HuH-7.5 (cell line): ENCODE results near the gene EID3.

Experiments
- DNase-seq: peaks from one replicate; pipeline ENCODE4 v3.0.0; 2011; ENCODE audit warnings: low spot score

Gene EID3

DNA sequence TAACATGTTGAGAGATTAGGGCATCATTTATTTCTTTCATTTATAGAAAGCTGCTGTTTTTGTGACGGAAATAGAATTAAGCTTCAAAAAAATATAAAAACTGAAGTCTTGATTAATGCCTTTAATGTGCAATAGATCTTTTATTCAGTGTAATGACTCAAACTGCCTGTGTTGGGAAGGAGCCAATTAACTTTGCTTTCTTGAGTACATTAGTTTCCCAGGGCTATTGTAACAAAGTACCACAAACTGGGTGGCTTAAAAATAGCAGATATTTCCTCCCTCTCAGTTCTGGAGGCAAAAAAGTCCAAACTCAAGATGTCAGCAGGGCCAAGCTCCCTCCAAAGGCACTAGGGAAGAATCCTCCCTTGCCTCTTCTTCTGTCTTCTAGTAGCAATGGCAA is 36.6 kb downstream of the EID3 start:
- DNase-seq = no peak

DNA sequence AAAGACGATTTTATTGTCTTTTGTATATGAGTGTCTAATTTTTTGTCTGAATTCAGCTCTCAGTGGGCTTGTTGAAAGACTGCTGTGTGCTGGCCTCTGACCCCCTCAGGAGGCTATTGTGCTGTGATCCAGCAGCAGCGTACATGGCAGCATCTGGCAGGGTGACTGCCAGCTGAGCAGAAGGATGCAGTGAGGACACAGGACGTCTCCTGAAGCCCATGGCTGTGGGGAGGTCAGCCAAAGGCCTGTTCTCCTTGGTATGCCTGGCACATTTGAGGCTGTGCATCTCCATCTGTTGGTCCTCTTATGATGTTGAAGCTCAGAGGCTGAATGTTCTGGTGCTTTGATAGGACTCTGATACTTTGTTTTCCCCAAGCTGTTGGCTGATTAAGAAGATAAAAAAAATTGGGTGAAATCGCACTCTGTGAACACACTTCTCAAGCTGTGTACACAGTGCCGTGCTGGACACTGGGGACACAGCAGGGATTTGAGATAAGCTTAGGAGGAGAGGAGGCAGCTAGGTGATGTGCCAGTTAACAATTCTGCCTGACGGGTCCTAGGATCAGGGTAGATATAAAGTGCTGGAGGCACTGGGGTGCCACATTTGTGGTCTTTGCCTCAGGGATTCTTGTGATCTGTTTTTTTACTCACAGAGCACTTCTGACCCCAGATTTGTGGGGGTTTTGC is 37.5 kb downstream of the EID3 start:
- DNase-seq = no peak

DNA sequence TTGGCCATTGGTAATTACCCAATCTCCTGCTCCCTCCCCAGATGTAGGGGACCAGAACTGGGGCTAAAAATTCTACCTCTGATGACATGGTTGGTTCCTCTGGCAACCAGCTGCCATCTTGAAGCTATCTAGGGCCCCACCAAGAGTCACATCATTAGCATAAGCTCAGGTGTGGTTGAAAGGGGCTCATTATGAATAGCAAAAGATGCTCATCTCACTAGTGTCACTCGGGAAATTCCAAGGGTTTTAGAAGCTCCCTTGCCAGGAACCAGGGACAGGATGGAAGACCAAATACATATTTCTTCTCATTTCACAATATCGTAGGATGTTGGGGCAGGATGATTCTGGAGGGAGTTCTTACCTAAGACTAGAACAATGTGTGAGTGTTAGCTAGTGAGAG is 38.6 kb downstream of the EID3 start:
- DNase-seq = no peak

DNA sequence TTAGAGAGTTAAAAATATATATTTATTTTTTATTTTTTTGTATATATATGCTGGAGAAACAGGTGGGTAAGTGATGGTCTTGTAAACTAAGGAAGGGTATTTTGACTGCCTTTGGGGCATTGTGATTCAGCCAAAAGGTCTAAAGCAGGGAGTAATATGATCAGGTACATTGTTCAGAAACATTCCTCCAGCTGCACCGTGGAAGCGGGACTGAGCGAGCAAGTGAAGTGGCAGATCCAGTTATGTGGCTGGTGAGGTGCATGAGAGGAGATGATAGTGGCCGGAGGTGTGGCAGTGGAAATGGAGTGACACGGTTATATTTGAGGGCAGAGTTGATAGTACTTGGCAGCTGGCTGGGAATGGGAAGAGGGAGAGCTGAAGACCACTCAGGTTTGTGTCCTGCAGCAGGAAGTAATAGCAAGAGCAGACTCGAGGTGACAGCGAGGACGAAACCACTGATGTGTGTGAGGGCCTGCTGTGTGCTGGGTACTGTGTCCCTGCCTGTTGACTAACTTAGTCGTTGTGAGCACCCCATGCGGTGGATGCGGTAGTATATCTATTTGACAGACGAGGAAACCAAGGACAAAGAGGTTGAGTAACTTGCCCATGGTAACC is 39.2 kb downstream of the EID3 start:
- no peak for DNase-seq

DNA sequence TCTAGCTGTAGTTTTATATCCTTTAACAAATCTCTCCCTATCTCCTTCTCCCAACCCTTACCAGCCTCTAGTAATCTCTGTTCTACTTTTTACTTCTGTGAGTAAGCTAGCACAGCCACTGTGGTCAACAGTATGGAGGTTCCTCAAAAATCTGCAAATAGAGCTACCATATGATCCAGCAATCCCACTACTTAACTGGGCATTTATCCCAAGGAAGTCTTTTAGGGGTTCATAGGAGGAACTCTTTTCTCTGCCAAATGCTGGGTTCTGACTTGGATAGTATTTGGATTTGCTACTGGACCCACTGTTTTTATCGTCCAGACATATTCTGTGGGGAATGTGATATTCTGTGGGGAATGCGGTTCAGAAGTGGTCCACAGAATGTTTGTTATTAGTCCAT is 41.1 kb downstream of the EID3 start:
- DNase-seq = no peak

DNA sequence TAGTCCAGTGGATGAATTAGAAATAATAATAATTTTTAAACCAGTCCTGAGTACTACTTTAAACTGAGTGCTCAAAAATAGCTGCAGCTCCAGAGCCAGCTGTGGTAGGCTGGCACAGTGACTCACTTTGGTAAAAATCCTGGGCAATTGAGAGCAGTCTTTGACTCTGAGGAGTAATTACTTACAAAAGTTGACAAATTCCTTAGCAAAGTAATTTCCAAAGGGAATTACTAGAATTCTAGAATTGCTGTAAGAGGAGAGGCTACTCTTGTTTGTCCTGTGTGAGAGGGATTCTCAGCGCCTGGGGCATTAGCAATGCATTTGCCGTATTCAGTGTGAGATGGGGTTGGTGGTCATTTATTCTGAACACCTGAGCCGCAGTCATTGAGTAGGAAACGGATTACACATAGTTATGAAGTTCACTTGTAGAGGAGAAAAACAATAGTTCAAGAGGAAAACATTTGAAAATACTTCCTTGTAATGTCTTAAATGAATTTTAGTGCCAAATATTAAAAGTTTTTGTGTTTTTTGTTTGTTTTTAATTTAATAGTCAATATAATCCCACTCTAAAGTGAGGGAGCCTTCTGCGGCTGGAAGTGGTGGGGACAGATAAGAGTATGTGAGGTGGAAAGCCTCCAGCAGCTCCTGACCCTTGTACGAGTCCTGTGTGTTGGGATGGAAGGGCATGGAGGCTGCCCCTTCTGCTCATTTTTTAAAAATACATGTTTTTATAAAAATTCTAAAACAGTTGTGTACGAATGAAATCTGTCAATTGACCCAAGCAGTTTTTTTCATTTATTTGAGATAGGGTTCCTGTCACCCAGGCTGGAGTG is 41.9 kb downstream of the EID3 start:
- DNase-seq = no peak

DNA sequence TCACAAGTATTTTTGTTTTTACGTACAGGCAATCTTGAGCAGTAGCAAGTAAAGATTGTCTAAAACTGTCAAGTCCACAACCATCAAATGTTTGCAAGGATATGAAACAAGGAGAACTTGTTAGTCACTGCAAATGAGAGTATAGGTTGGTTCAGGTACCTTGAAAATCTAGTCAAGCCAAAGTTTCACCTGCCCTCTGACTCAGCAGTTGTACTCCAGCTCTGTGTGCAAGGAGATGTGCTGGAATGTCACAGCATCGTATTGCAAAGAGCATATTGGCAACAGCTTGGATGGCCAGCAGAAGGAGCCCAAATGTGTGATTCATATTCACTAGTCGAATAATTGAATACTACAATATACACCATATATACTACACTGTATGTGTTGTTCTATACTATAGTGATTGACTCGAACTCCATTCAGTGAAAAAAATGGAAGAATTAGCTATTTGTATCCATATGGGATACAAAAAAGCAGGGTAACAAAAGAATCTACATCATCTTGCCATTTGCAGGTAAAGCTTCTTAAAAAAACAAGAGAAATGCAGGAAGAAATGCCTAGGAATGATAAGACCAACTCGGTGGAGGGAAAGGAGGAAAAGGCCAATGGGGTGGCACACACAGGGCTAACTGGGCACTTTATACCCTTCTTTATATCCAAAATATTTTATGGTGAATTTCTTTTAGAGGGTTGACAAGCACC is 44.0 kb downstream of the EID3 start:
- DNase-seq = no peak

DNA sequence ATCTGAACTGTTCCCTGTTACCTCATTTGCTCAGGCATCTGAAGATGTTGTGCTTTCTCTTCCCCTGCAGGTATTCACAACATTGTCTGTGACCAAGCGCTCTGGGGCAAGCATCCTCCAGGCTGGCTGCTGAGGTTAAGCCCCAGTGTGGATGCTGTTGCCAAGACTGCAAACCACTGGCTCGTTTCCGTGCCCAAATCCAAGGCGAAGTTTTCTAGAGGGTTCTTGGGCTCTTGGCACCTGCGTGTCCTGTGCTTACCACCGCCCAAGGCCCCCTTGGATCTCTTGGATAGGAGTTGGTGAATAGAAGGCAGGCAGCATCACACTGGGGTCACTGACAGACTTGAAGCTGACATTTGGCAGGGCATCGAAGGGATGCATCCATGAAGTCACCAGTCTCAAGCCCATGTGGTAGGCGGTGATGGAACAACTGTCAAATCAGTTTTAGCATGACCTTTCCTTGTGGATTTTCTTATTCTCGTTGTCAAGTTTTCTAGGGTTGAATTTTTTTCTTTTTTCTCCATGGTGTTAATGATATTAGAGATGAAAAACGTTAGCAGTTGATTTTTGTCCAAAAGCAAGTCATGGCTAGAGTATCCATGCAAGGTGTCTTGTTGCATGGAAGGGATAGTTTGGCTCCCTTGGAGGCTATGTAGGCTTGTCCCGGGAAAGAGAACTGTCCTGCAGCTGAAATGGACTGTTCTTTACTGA is 44.9 kb downstream of the EID3 start:
- no peak for DNase-seq

DNA sequence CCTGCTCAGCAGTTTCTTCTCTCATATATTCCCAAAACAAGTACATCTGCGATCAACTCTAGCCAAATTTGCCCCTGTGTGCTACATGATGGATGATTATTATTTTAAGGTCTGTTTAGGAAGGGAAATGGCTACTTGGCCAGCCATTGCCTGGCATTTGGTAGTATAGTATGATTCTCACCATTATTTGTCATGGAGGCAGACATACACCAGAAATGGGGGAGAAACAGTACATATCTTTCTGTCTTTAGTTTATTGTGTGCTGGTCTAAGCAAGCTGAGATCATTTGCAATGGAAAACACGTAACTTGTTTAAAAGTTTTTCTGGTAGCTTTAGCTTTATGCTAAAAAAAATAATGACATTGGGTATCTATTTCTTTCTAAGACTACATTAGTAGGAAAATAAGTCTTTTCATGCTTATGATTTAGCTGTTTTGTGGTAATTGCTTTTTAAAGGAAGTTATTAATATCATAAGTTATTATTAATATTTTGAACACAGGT is 45.5 kb downstream of the EID3 start:
- DNase-seq = no peak

DNA sequence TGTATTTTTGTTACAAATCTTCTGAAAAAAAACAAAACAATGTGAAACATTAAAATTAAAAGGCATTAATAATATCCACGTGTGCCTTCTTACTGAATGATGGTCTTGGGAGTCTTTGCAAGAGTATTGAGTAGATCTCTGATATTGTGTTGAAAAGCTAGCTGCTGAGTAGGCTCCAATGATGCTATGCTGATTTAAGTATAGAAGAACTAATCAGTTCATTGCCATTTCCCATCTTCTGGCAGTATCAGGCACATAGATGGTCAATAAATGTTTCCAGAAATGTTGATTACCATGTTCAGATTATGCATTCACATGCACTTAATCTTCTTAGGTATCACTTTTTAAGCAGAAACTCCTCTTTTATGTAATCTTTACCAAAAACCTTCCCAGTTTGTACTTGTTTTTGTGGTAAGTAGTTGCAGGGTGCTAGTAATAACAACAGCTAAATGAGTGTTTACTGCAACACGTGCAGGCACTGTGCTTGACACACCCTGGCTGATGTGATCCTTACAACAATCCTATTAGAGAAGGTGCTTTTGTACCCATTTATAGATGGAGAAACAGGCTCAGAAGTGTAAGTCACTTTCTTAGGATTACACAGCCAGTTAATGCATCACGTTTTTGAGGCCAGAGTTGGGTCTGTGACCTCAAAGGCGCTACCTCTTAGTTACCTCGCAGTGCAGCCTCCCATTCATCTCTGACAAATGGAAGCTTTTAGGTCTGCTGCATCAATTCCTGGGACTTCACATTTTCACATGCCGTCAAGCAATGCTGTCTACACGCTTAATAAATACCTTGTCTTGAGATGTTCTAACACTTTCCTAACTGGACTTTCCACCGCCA is 46.9 kb downstream of the EID3 start:
- DNase-seq = no peak

DNA sequence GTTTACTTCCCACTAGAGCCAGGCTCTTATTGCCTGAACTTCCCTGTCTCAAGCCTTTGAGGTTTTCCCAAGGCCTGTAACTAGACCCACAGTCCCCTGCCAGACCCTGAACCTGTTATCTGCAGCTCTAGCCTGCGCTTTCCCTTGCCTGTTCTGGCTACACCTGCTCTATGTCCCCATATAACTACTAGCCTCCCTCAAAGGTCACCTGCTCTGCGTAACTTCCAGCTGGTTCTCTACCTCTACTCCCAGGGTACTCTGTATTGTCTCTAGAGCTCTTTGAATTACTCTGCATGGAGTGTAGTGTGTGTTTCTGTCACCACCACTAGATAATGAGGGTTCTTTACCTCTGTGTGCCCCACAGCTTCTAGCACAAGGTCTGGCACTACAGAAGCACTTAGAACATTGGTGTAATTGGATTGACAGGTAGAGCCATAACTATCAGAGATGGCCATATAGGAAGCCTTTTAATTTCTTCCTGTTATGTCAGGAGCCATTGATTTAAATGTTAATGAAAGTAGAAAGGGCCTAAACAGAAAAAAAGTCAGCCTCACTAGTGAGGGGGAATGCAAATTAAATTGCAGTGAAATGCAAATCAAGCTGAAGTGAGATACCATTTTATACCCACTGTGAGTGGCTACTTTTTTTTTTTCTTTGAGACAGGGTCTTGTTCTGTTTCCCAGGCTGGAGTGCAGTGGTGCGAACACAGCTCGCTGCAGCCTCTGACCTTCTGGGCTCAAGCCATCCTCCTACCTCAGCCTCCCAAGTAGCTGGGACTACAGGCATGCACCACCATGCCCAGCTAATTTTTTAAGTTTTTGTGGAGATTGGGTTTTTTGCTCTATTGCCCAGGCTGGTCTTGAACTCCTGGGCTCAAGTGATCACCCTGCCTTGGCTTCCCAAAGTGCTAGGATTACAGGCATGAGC is 47.8 kb downstream of the EID3 start:
- no peak for DNase-seq

DNA sequence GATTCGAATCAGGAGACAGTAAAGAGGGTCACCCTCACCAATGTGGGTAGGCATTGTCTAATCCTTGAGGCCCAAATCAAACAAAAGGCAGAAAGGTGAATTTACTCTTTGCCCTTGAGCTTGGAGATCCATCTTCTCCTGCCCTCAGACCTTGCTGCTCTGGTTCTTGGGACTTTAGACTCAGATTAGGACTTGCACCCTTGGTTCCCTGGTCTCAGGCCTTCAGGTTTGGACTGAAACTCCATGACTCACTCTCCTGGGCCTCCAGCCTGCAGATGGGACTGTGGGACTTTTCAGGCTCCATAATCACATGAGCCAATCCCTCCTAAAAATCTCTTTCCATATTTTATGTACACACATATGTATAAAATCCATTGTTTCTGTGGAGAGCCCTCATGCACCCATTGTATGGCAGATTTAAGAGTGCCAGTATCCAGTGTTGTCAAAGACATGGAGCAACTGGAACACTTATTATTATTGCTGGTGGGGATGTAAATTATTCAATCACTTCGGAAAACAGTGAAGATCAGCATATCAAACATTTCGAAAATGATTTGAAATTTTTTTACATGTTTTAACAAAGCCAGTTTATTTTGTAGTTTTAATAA is 48.7 kb downstream of the EID3 start:
- DNase-seq = no peak

DNA sequence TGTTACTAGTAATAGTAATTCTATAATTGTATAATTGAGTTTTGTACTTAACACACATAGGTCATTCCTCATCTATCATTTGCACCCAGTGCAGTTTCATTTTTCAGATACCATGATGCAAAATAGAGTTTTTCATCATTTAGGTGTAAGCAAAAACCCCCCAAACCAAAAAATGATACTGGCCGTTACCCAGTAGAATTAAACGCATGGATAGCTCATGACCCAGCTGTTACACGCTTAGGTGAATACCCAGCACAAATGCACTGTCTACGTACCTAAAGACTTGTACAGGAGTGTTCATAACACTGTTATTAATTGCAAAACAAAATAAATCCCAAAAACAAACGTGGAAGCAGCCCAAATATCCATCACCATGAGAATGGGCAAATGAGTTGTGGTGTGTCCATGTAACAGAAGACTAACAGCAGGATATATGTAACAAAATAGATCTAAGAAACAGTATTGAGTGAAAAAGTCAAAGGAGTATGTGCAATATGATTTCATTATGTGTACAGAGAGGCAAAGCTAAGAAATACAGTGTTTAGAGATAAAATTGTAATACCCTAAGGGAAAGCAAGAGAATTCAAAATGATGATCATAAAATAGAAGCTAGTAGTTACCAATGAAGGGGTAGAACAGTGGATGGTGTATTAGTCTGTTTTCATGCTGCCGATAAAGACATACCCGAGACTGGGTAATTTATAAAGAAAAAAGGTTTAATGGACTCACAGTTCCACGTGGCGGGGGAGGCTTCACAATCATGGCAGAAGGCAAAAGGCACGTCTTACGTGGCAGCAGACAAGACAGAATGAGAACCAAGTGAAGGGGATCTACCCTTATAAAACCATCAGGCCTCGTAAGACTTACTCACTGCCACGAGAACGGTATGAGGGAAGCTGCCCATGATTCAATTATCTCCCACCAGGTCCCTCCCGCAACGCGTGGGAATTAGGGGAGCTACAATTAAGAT is 49.8 kb downstream of the EID3 start:
- DNase-seq = no peak

DNA sequence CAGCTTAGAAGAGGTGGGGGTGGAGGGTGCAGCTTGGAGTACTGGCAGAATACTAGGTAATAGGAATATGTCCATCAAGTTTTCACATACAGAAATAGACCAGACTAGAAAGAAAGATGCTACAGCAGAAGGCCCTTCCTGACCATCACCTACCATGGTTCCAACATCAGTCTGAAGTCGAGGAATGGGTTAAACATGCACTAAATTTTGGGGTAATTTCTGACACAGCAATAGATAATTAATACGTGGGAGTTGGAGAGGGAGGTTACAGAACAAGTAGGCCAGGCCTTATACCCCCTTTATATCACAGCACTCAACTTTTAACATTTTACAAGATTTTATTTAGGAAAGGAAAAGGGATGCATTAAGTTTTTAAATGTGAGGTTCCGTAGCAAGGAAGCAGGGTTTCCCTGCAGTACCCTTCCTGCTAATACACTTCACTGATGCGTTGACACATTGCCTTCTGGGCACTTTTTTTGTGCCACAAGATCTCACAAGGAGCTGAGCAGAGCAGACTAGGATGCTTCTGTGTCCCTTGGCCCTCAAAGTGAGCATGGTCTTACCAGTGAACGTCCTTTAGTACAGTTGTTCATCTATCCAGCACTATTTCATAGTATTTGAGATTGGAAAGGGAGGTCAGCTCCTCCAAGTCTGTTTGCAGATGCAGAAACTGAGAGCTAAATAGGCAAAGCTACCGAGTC is 50.8 kb downstream of the EID3 start:
- DNase-seq = no peak
